Fibroblast of peridontal ligament (primary cell): ENCODE data around the gene NSF.
"Not testable (repeated sequence)": the region's sequence is repeated elsewhere in the genome, so short reads cannot be mapped to it uniquely, and the experiment has no call there.

Source experiments
- DNase-seq: peaks from one replicate; pipeline ENCODE4 v3.0.0-alpha.2; 2010; ENCODE audit errors: extremely low read depth

The NSF gene

DNA sequence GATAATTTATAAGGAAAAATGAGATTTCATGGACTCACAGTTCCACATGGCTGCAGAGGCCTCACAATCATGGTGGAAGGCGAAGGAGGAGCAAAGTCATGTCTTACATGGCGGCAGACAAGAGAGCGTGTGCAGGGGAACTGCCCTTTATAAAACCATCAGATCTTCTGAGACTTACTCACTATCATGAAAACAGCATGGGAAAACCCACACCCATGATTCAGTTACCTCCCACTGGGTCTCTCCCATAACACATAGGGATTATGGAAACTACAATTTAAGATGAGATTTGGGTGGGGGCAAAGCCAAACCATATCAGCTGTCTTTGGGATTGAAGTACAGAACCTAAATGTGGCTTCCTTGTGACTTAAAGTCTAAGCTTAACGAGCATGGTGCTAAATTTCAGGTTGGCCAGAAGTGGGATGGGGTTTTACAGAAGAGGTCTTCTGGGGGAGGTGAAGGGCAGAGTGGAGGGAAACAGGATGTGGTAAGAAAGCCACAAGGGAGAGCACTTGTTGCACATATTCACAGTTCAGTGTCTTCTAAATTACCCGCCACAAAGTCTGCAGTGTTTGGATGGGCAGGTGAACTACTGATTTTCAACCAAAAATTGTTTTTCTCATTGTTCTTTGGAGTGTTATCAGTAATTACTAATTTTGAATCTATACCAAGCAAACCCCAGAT, 38.4 kb downstream of the NSF start:
- DNase-seq = not testable (repeated sequence)

DNA sequence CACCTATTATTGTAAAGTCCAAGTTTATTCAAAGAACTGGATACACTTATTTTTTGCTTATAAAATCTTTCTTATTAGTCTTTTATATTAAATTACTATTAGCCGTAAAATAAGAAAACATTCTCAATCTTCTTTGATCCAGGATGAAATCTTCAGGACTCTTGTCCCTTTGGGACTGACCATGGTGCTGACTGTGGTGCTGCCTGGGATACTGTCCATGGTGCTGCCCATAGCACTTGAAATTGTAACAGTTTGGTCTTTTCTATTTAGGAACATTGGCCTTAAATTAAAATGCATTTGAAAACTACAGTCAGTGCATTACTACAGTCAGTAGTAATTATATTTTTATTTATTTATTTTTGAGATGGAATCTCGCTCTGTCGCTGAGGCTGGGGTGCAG, 41.7 kb downstream of the NSF start:
- DNase-seq = not testable (repeated sequence)

DNA sequence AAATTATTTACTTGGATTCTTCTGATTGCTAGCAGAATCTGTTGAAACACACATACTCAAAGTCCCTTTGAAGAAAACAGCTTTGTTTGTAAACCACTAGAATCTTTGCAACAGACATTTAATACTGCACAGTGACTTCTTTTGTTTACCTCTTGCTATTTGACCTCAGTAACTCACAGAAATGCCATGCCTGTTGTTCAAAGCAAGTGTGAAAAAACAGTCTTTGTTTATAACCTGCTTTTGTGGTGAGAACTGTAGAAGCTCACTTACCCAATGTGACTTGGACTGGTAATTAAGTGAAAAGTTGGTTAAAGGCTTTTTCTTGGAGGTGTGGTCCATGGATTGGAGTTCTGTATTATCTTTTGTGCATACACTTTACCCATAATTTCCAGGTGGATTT, 44.4 kb downstream of the NSF start:
- not testable (repeated sequence) for DNase-seq

DNA sequence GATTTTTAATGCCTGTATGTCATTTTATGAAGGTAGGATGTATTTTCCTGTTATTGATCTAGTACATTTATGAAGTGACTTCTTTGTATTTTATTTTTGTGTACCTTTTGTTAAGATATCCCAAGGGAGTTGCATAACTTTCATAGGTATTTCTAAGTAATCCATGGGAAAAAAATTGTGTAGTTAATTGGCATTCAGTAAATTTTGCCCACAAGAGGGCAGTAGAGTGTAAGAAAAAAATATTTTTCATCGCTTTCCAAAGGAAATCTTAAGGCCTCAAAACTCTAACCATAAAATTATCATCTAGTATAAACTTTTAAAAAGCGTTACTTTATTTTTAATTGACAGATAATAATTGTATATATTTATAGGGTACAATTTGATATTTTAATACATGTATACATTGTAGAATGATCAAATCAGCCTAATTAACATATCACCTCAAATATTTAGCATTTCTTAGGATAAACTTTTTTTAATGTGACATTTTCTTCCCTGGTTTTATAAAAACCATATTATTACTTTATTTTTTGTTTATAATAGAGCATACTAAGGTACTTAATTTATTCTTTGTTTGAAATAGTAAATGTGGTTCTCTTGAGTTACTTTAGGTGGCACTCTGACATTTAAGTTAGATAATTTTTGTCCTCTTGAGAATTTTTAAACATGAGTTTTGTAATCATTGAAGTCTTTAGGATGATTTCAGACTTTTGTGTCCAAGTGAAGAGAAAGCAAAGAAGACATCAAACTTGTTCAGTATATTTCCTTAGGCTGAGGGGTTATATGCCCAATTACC, 51.6 kb downstream of the NSF start:
- DNase-seq = not testable (repeated sequence)

DNA sequence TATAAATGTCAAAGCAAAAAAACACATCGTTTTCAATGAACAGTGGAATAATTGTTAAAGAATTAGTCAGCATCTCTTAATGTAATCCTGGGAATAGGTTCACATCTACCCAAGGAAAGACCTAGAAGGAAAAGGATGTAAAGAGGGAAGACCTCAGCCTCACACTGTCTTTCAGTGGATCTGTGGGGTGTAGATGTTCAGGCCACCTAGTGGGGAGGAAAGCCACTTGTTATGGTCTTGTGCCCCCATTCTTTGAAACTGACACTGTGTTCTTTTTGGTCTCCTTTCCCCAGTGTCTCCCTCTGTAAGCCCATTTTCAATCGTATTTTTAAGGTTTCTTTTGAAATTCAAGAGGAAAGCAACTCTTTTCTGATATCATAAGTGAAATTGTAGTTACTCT, 56.8 kb downstream of the NSF start:
- DNase-seq = not testable (repeated sequence)

DNA sequence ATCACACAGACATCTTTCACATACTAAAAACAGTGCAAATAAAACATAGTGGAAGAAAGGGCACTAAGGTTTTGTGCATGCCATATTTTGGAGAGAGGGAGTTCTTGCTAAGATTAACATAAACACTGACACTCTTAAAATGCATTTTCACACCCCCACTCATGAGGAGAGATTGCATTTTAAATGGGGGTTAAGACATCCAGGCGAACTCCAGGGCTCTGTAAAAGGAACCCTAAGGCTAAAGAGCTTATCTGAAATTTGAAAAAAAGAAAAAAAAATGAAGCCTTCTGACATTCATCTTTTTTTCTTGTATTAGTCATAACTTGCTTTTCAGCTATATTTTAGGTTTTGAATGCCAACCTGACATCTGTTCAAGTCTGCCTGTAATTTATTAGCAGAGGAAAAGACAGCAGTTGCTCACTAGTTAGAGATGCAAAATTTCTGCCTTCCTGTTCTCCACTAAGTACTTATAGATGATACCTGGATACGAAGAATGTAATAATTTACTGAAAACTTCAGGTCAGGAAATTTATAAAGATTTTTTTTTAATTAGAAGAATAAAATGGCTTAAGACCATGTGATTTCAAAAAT, 57.3 kb downstream of the NSF start:
- DNase-seq = not testable (repeated sequence)

DNA sequence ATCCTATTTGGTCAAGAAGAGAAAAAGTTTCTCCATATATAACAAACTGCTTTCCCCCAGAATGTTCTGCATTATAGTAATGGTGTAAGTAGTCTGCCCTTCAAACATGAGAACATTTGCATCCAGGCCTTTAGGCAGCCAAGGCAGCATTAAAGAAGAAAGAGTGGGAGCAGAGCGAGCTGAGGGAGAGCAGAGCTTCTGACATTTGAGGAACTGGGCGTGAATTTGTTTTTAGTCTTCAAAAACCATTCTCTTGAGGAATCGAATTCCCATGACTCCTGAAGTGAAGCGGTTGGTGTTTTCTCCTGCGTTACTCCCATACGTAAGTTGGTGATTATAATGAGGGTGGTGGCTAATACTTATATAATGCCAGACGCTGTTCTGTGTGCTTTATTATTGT, 58.8 kb downstream of the NSF start:
- DNase-seq = not testable (repeated sequence)

DNA sequence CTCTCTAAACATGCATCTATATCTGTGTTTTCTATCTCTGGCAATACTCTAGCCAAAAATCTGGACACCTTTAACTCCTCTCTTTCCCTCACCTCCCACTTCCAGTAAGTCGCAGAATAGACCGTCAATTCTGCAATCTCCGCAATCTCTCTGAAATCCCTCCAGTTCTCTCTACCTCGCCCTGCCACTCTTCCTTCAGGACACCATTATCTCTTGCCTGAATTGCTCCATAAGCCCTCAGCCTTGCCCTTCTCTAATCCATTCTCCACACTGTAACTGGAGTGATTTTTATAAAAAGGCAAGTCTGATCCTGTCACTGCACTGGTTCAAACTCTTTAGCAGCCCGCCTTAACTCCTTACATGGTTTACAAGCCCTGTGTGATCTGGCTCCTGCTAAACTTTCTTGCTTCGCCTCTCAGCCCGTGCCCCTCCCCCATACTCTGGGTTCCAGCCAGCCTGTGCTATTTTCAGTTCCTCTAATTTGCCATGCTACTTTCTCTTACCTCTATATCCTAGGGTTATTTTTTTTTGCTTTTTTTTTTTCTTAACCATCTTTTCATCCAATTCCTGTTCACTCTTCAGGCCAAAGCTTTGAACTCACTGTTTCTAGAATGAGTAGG, 61.7 kb downstream of the NSF start:
- DNase-seq = not testable (repeated sequence)

DNA sequence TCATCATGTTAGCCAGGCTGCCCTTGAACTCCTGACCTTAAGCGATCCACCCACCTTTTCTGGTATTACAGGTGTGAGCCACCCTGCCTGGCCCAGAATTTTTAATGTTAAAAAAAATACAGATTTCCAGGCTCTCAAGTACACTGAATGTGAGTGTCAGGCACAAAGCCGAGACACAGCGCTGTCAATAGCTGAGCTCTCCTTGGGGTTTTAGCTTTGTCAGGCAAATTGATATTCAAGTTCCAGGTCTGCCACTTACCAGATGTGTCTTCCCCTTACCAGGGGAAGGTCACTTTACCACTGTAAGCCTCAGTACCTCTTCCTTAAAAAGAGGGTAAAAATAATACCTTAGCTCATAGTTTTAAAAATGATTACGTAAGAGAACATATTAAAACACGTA, 67.8 kb downstream of the NSF start:
- DNase-seq = not testable (repeated sequence)

DNA sequence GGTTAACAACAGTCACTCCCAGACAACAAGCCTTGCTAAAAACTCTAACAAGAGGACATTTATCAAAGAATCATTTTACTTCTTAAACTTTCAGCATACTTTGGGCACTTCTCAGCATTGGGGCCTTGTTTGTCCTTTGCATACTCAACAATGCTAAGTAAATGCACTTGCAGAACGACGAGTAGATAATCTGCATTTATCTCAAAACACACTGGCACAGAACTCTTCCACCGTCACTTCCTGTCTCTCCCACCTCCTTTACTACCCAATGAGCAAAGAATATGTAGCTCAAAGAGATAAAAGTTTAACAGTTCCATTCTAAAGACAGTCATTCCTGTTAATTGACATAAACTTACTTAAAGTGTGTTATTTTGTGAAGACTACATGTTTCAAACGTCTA, 69.2 kb downstream of the NSF start:
- DNase-seq = not testable (repeated sequence)

DNA sequence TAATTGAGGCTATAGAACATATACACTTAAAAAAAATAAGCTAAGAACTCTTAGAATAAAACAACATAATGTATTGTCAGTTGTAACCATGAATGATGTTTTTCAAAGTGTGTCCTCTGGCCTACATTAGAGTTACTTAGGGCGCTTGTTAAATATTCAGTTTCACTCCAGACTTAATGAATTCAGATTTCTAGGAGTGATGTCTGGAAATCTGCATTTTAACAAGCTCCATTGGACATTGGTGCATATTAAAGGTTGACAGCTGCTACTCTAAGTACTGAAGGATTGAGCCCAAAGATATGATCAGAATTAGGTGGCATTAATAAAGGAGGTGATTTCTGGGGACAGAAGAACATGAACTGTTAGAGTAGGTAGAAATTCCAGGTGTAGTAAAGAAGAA, 72.7 kb downstream of the NSF start:
- not testable (repeated sequence) for DNase-seq

DNA sequence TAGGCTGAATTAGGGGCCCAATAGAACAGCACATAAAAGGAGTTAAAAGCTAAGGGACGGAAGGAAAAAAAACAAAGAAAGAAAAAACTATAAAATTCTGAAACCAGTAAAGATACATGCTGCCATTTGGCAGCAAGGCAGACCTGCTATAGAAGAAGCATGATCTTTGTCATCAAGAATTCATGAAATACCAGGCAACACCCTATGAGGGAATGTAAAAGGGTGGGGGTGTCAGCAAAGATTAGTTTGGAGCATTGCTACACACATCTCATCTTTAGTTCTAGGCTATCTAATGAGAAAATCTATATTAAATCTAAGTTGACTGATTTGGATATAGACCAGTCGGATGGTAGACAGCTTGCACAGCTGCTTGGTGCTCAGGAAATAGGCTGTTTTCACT, 73.1 kb downstream of the NSF start:
- DNase-seq = not testable (repeated sequence)

DNA sequence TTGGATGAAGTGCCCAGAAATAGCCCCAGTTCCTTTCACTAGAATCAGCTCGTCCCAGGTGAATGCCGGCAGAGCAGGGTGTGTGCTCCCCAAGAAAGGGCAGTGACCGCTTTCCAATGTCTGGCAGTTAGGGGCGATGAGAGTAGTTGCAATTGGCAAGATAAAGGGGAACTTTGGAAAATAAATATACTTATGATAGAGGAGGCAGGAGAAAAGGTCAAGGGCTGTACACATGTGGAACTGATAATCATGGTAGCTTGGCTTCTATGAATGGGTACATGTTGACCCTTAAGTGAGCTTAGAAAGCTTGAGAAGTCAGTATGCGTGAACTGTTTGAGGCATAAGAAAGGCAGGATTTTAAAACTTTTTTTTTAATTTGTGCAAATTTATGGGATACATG, 75.5 kb downstream of the NSF start:
- not testable (repeated sequence) for DNase-seq

DNA sequence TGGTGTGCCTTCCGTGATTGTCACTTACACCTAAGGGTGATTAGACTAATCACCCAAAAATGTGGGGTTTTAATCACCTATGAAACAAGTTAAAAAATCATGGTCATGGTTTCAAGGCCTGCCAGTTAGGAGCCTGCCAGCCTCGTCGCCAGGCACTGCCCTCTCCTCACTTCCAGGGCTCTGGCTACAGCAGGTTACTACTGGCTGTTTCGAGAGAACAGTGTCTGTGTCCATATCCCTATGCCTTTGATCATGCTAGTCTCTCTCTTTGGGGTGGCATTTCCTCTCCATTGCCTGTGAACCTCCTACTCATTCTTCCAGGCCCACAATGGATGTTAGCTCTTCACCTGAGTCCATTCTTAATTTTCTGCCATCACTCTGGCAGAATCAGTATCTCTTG, 80.3 kb downstream of the NSF start:
- DNase-seq = not testable (repeated sequence)

DNA sequence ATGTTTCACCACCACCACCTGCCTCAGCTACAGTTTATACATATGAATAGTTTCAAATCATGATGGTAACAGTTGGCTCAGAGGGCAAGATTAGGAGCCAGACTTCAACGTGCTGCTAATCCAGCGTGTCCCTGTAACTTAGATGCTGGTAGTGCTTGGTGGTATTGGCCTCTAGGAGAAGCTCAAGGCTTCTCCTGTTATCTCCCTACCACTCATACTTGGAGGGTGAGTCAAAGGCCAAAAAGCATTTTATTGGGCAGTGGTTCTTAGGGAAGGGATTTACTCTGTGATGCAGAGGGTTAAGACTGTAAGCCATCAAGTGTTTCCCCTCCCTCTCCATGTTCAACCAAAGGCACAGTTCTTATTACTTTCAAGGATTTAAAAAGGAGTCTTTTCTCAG, 82.3 kb downstream of the NSF start:
- DNase-seq = not testable (repeated sequence)

DNA sequence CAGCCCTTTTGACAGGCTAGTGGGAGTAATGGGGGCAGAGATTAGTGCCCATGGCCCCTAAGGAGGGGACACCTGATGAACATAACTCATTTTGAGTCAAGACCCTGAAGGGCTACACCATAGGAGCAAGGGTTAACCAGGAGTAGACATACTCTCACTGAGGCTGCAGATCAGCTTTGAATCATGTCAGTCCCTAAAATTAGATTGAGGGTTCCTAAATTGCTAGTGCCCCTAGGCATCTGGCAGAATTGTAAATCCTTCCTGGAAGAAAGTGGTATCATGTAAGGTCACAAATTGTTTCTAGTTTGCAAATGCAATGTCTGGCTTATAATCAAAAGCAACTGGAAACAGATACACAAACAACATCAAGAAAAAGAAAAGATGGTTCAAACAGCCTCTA, 87.3 kb downstream of the NSF start:
- not testable (repeated sequence) for DNase-seq

DNA sequence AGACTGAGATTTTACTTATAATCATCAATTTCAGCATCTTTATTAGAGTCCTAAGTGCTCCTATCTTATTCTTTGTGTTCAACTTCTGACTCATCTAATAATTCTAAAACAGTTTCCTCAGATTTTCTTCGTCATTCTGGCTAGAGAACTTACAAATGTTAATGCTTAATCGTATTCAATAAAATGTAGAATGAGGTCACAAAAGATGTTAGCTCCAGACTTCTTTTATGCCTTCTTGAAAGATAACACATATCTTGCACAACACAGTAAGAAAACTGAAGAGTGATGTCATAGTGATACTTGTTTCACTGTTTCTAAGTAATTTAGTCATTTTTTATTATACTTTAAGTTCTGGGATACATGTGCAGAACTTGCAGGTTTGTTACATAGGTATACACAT, 93.2 kb downstream of the NSF start:
- not testable (repeated sequence) for DNase-seq

DNA sequence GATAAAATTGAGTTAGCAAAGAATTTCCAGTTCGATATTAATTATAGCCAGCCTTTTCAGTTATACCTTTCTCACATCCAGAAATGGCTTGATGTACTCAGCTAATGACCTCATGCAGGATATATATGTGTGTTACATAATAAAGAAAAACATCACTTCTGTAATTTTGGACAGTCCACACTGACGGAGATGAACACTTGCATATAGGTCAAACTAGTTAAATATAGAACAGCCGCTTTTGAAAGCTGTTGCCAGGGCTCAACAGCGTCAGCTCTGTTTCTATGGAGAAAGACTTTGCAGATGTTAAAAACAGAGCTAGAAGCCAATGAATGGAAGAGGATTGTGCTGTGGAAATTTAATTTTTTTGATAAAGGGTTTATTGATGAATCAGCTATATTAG, 94.8 kb downstream of the NSF start:
- DNase-seq = not testable (repeated sequence)

DNA sequence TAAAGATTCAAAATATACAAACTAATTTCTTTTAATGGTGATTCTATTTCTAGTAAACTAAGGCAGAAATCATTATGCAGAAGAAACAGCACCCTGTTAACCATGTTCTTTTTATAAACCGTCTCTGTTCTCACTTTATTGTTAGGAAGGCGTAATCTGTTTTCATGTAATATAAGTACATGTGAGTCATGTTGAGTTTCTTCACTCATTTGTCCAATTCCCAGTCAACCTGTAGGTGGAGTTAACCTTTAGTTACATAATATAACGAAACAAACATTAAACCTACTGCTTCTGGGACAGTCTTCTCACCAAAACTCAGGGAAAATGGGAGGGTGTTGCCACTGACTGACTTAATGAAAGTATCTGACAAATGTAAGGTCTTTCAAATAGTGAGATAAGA, 101.7 kb downstream of the NSF start:
- not testable (repeated sequence) for DNase-seq

DNA sequence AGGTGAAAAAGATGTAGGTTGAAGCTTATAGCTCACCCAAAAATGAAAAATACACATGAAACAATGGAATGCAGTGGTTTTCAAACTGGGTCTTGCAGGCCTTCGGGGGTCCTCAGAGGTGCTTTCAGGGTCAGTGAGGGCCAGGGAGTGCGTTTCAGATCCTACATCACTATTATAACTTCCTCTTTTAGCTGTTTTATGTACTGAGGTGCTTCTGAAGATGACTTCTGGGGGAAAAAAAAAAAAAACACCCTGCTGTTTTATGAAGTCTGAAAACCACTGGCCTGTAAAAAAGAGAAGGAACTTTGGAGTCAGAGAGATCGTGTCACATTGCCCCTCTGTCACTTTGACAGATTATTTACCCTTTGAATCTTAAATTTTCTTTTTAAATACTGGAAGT, 102.8 kb downstream of the NSF start:
- not testable (repeated sequence) for DNase-seq

DNA sequence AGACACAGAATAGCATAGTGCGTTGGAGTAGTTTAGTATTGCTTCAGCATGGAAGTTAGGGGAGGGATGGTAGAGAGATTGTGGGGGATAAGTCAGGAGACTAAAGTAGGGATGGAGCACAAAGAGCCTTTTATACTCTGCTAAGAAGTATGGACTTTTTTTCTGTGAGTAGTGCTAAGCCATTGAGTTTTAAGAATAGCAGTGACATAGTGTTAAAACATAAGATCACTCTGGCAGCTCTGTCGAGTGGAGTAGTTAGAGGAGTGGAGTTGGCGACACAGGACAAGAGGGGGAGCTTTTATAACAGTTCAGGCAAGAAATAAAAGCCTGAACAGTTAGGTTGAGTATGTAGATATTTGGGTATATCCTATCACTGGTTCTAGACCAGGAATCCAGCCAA, 106.1 kb downstream of the NSF start:
- DNase-seq = not testable (repeated sequence)

DNA sequence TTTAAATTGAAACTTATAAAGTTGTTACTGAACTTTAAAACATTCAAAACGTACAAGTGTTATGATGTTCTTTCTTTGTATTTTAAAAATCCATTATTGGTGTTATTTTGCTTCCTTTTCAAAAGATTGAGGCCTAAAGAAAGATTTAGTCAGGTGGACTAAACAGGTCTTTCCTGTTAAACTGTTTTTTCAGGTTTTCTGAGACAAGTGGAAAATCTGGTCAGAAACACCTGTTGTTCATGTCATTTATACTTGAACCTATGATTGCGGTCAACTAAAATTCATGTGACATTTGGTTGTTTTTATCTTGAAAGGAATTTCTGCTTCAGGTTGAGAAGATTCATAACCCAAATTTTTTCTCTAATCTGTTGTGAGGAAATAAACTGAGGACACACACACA, 108.5 kb downstream of the NSF start:
- DNase-seq = not testable (repeated sequence)
